Pons (tissue), 1 donor: ENCODE results near the gene RNF115.
A peak's percentile ranks its signal among the peaks of the same experiment; 100 is the strongest.
"Not testable (repeated sequence)": the region's sequence is repeated elsewhere in the genome, so short reads cannot be mapped to it uniquely, and the experiment has no call there.

Experiments
- DNase-seq: peaks from one replicate; pipeline ENCODE4 v3.0.0-alpha.2; 2016; ENCODE audit warnings: low spot score

Gene RNF115

DNA sequence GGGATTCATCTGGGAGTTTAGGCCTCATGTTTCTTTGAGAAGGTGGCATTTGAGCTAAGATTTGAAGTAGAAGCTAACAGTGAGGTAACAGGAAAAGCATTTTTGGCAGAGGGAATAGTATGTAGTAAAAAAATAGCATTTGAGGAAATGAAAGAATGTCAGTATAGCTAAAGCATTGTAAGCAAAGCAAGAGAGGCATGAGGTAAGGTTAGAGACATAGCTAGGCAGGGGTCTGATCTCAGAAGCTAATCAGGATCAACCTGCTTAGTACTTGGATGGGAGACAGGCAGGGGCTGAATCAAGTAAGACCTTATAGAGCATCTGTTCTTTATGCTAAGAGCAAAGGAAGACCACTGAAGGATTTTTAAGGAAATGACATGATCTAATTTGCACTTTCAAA lies 4.1 kb upstream of the RNF115 start:
- DNase-seq, result no peak

DNA sequence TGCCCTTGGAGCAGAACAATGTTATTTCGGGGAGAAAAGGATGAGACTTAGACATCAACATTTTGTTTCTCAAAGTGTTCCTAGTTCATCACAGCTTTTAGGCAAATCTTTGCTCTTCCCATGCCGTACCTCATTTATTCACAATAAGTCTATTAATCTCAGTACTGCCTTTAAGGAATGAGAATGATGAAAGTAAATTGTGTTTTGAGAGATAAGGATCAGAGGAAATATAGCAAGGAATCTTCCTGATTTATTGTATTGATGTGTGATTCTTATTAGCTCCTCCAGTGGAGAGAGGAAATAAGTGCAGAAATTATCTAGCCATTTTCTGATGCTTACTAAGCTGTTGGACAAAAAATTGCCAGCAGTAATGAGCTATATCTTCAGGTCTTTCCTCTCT lies 2.1 kb upstream of the RNF115 start:
- no peak for DNase-seq

DNA sequence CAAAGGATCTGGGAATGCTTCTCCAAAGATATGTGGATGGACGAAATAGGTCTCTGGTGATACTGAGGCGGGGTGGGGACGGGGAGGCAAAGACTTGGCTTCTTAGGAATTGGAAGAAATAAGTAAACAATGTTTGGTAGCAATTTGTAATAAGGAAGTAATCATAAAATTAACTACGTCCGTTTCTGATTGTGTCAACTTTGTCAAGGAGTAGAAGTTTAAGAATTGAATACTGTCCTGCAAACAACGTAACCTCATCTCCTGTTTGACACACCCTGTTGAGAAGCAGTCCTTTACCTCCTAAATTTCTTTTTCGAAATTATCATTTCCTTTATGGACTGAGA lies 576 bp upstream of the RNF115 start:
- peak; percentile 57 for DNase-seq

DNA sequence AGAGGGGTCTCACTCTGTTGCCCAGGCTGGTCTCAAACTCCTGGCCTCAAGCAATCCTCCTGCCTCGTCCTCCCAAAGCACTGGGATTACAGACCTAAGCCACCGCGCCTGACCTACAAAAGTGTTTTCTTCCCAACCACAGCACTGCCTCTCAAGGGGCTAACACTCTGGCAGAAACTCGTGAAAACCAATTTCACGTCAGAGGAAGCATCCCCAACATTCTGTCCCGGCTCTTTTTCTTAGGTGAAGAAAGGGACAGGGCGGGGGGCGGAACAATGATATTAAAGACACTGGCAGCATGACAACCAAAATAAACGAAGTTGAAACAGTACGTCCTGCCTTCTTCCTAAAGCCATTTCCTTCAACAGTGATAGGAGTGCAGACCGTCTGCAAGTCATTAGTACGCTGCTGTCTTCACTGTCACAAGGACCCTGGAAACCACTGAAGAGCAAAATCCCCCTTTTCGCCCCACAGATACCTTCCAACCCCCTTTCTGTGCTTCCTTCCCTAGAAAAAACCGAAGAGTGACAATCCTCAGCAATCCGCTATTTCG lies 1.0 kb downstream of the RNF115 start:
- not testable (repeated sequence) for DNase-seq

DNA sequence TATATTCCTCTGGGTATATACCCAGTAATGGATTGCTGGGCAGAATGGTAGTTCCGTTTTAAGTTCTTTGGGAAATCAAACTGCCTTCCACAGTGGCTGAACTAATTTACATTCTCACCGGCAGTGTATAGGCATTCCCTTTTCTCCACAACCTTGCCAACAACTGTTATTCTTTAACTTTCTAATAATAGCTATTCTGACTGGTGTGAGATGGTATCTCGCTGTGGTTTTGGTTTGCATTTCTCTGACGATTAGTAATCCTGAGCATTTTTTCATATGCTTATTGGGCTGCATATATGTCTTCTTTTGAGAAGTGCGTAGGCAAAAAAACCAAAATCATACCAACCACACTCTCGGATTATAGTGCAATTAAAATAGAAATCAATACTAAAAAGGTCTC lies 5.8 kb downstream of the RNF115 start:
- not testable (repeated sequence) for DNase-seq

- DNase-seq, result not testable (repeated sequence)
Observed at GRCh38 chr1:145812977-145813810, 10.7 kb downstream of the RNF115 start.

DNA sequence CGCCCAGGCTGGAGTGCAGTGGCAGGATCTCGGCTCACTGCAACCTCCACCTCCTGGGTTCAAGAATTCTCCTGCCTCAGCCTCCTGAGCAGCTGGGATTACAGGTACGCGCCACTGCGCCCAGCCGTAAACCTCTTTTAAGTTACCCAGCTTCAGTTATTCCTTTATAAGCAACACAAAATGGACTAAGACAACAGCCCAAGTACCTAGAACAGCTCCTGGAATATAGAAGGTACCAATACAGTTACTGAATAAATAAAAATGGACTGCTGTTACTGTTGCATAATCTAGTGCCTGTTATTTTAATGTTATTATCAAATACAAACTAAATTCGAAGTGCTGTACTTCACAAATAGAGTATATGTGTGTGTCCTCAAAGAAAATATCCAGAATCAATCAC lies 17.1 kb downstream of the RNF115 start:
- DNase-seq, result no peak

DNA sequence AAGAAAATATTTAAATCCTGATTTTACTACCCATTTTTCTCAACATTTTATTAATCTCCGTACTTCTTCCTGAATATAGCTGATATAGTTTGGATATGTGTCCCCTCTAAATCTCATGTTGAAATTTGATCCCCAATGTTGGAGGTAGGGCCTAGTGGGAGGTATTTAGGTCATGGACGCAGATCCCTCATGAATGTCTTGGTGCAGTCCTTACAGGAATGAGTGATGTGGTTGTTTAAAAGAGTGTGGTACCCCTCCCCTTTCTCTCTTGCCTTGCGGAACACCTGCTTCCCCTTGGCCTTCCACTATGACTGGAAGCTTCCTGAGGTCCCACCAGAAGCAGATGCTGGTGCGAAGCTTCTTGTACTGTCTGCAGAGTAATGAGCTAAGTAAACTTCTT lies 17.5 kb downstream of the RNF115 start:
- no peak for DNase-seq

- DNase-seq, result no peak
Observed at GRCh38 chr1:145805057-145805456, 18.8 kb downstream of the RNF115 start.

GRCh38 chr1:145804235-145805045 lies 19.5 kb downstream of the RNF115 start:
- DNase-seq, result no peak

GRCh38 chr1:145799806-145800205 lies 24.1 kb downstream of the RNF115 start:
- DNase-seq, result no peak

DNA sequence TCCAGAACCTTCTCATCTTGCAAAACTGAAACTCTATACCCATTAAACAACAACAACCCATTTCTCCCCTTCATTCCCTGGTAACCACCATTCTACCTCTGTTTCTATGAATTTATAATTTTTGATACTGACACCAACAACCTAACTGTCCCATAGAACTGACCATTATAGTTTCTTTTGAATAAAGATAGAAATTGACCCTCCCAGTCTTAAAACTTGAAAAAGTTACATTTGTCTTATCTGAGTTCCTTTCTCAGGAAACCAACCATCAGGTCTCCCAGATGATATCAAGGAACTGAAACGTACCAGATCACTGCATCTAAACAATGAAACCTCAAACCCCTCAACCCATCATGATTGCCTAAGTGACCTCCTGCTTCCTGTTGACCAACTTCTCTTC lies 27.1 kb downstream of the RNF115 start:
- DNase-seq, result no peak

DNA sequence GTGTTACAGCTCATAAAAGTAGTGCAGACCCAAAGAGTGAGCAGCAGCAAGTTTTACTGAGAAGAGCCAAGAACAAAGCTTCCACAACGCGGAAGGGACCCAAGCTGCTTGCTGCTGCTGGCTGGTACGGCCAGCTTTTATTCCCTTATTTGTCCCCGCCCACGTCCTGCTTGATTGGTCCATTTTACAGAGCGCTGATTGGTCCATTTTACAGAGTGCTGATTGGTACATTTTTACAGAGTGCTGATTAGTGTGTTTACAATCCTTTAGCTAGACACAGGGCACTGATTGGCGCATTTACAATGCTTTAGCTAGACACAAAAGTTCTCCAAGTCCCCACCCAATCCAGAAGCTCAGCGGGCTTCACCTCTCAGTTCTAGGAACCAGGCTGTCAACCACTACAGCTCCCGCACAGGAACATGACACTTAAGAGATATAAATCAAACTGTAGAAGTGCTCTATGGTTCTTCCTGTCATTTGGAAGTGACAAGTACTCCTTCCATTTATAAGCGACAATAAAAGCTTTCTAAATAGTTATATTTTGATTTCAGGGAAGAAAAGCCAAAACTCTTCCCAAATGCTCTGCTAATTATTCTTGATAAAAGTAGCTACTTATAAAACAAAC lies 28.5 kb downstream of the RNF115 start:
- no peak for DNase-seq

- no peak for DNase-seq
Observed at GRCh38 chr1:145792484-145792883, 31.4 kb downstream of the RNF115 start.

GRCh38 chr1:145791860-145792259 lies 32.0 kb downstream of the RNF115 start:
- not testable (repeated sequence) for DNase-seq

GRCh38 chr1:145788580-145788979 lies 35.3 kb downstream of the RNF115 start:
- DNase-seq, result no peak

- DNase-seq, result no peak
Observed at GRCh38 chr1:145786271-145786670, 37.6 kb downstream of the RNF115 start.

DNA sequence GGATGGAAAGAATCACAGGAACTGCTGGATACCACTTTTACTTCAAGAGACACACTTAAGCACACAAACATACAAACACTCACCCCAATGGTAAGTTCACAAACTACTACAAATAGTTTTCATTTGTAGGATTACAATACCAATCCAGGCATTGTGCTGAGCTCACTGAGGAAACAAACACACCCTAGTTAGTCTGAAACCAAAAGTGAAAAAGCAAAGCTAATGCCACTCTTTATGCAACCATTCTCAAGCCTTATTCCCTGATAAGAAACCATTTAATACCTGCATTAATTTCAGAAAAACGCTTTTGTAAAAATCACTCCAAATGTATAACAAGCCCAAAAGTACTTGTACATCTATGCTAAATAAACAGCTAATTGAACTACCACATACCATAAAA lies 38.3 kb downstream of the RNF115 start:
- DNase-seq, result no peak

GRCh38 chr1:145784409-145784808 lies 39.5 kb downstream of the RNF115 start:
- DNase-seq, result no peak

- DNase-seq, result no peak
Observed at GRCh38 chr1:145782272-145783099, 41.4 kb downstream of the RNF115 start.

- no peak for DNase-seq
Observed at GRCh38 chr1:145778146-145778540, 45.8 kb downstream of the RNF115 start.
